ENCODE measurements around the gene HECW1.

DNA sequence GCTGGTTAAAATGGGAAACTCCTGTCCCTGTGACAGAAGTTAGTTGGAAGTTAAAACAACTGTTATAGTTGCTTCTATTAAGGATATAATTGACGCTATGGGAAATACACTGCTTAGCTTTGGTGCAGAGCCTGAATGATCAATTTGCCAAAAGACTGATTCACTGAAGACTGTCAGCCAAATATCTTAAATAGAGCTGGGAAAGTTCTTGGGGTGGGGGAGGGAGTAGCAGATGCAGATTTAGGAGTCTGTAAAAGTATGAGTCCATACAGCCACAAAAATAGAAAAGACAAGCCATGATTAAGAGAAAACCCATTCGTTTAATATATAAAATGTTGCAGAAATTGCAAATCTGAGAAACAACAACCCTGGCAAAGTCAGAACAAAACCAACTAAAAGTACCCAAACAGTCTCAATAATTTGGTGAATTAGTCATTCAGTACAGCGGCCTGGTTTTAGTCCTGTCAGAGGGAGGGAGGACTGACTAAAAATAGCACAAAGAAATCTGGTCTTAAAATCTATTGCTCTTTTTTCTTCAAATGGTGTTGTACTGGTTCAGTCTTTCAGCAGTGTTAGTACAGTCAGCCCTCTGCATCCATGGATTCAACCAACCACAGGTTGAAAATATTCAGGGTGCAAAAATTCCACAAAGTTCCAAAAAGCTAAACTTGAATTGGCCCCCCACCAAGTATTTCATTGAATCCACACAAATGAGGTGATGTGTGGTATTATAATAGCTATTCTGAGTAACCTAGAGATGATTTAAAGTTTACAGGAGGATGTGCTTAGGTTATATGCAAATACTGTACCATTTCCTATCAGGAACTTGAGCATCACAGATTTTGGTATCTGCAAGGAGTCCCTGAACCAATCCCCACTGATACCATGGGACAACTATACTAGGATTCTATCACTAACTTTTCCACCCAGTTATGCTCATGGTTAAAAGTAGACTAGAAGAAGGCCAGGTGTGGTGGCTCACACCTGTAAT is 500.4 kb downstream of the HECW1 start:
- TF ChIP-seq, protein P1, sequence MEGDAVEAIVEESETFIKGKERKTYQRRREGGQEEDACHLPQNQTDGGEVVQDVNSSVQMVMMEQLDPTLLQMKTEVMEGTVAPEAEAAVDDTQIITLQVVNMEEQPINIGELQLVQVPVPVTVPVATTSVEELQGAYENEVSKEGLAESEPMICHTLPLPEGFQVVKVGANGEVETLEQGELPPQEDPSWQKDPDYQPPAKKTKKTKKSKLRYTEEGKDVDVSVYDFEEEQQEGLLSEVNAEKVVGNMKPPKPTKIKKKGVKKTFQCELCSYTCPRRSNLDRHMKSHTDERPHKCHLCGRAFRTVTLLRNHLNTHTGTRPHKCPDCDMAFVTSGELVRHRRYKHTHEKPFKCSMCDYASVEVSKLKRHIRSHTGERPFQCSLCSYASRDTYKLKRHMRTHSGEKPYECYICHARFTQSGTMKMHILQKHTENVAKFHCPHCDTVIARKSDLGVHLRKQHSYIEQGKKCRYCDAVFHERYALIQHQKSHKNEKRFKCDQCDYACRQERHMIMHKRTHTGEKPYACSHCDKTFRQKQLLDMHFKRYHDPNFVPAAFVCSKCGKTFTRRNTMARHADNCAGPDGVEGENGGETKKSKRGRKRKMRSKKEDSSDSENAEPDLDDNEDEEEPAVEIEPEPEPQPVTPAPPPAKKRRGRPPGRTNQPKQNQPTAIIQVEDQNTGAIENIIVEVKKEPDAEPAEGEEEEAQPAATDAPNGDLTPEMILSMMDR (IDR thresholded peaks at IDR 0.05) = no peak
- no peak for TF ChIP-seq POLR2AphosphoS5 (IDR thresholded peaks at IDR 0.05; ENCODE audit: low read depth, low read length)
